Cardiac fibroblast (primary cell): ENCODE results near the gene TATDN3.
A peak's percentile ranks its signal among the peaks of the same experiment; 100 is the strongest.

Experiments used
- DNase-seq, 2 donors: peaks; one replicate each; pipeline versions ENCODE4 v3.0.0 to v3.0.0-alpha.2; 2010; ENCODE audit warnings: low read depth in 2 of 2
- H3K4me3 ChIP-seq, 2 donors: replicated peaks in 1 of 2; 1 replicate in 1 of 2; 2 replicates in 1 of 2; pipeline ENCODE4 v1.5.1; 2011; ENCODE audit warnings: low read depth in 2 of 2, low read length in 2 of 2, mild to moderate bottlenecking in 2 of 2, moderate library complexity in 1 of 2
- TF ChIP-seq, protein P1 (sequence below): IDR thresholded peaks from one replicate; pipeline ENCODE4 v1.5.1; 2011; ENCODE audit warnings: low read depth, mild to moderate bottlenecking, low read length, inconsistent platforms

Gene TATDN3

DNA sequence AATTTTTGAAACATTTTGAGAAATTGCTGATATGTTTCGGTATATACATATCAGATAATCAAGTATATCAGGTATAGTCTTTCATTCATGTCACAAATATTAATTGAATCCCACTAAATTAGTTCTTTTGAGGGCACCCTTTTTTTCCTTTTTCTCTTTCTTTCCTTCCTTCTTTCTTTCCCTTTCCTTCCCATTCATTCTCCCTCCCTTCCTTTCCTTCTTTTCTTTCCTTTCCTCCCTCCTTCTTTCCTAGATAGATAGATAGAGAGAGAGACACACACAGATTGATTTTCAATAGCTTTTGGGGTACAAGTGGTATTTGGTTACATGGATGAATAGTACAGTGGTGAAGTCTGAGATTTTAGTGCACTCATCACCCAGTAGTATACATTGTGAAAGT, 5.8 kb upstream of the TATDN3 start:
- no peak for DNase-seq
- H3K4me3 ChIP-seq, result no peak overlapping the region
- TF ChIP-seq, protein P1, sequence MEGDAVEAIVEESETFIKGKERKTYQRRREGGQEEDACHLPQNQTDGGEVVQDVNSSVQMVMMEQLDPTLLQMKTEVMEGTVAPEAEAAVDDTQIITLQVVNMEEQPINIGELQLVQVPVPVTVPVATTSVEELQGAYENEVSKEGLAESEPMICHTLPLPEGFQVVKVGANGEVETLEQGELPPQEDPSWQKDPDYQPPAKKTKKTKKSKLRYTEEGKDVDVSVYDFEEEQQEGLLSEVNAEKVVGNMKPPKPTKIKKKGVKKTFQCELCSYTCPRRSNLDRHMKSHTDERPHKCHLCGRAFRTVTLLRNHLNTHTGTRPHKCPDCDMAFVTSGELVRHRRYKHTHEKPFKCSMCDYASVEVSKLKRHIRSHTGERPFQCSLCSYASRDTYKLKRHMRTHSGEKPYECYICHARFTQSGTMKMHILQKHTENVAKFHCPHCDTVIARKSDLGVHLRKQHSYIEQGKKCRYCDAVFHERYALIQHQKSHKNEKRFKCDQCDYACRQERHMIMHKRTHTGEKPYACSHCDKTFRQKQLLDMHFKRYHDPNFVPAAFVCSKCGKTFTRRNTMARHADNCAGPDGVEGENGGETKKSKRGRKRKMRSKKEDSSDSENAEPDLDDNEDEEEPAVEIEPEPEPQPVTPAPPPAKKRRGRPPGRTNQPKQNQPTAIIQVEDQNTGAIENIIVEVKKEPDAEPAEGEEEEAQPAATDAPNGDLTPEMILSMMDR, result no peak

DNA sequence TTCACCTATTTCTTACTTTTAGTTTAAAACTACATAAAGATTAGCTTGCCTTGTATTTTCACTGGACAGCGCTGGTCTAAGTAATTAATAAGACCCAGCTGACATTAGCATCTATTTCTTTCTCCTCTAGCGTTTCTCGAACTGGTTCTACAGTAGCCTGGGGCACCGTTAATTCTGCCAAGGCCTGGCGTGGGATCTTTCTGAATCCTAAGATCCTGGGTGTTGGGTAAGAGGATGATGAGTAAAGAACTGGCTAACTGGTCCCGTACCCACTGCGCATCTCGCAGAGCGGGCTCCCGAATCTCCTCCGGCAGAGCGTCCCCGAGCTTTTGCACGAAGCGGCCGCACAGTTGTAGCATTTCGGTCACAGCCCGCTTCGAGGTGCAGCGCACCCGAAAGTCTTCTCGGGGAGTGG, 426 bp upstream of the TATDN3 start:
- peak; percentile 79 to 90 for DNase-seq
- TF ChIP-seq, protein P1, result no peak
- H3K4me3 ChIP-seq, result peak overlapping the region; percentile 80 to 98

DNA sequence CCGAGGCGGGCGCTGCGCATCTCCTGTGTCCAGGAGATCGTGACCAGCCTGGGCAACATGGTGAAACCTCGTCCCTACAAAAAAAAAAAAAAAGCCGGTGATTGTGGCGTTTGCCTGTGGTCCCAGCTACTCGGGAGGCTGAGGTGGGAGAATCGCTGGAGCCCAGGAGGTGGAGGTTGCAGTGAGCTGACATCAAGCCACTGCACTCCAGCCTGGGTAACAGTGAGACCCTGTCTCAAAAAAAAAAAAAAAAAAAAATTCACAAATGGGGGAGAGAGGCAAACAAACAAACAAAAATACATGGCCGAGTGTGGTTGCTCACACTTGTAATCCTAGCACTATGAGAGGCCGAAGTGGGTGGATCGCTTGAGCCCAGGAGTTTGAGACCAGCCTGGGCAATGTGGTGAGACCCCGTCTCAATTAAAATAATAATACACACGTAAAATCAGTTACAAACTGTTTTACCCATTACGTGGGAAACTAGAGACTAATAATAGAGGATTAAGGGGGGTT, 758 bp downstream of the TATDN3 start:
- DNase-seq, result peak in 1 of 2 donors; percentile 5
- peak overlapping the region; percentile 80 to 98 for H3K4me3 ChIP-seq
- TF ChIP-seq, protein P1, result no peak

DNA sequence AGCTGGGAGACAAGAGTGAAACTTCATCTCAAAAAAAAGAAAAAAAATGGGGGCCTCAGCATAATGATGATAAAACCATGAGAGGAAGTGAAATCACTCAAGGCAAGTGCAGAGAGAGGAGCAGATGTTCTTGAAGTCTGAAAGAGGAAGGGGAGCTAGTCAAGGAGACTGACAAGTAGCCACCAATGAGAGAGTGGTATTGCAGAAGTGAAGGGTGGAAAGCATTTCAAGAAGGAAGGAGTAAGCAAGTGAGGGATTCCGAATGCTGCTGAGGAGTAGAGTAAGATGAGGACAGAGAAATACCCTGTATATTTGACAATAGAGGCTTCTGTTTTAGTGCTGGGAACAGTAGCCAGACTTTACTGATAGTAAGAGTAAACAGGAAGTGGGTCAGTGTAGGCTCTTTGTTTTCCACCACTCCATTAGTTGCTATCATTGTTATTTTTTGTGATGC, 2.9 kb downstream of the TATDN3 start:
- no peak overlapping the region for H3K4me3 ChIP-seq
- TF ChIP-seq, protein P1, result no peak
- peak in 1 of 2 donors; percentile 8 for DNase-seq

DNA sequence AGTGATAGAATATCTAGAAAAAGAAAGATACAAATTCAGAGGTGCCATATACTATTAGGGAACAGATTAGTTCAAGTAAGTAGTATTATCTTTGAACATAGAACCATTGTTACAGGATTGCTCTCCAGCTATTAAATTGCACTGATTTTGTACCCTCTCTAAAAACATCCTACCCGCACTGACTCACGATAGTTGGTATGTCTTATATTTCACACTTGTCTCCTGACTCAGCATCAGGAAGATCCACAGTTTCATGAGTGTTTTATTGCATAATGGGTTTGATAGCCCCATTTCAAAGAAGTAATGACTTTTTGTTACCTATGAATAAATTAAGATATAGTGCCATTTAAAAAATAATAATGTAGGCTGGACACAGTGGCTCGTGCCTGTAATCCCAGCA, 6.0 kb downstream of the TATDN3 start:
- TF ChIP-seq, protein P1, result no peak
- H3K4me3 ChIP-seq, result no peak overlapping the region
- peak in 1 of 2 donors; percentile 46 for DNase-seq

DNA sequence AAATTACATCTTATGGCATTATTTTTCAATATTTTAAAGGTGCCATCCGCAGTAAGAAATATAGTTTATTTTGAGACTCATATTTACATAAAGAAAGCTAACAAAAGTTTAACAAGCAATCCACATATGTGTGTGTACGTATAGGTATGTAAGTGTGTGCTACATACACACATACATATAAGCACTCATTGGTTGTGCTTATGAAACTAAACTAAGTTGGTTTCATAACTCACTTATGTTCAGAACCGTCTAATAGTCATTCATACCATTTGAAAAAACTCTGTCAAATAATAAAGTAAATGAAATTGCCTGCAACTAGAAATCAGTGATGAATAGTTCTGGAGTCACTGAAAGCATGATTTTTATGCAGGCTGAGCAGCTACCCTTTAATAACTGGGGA, 14.1 kb downstream of the TATDN3 start:
- H3K4me3 ChIP-seq, result no peak overlapping the region
- TF ChIP-seq, protein P1, result no peak
- no peak for DNase-seq
